ENCODE results near the gene FBXL7. TPM values are rescaled to one million over a fixed set of nuclear protein-coding genes. Genes with fewer than 3 reads are reported as not detected.

The FBXL7 gene
- total RNA-seq, 2 experiments from 2014 or later: not detected

- DNase-seq (no peak), ATAC-seq (ENCODE audit: low read depth) (no peak)
- no peaks in the 10 kb centered on the region for H3K36me3 Mint-ChIP-seq
- no peaks in the 10 kb centered on the region for H3K27me3 Mint-ChIP-seq
- no peaks in the 10 kb centered on the region for H3K4me1 Mint-ChIP-seq
- POLR2A ChIA-PET: no interaction called here
- no peak overlapping the region for H3K4me3 Mint-ChIP-seq
- no peak overlapping the region for H3K27ac Mint-ChIP-seq
- H3K9me3 Mint-ChIP-seq: no peaks in the 10 kb centered on the region
Observed at GRCh38 chr5:15635289-15635616, 135.3 kb downstream of the FBXL7 start.

GRCh38 chr5:15637345-15637744 lies 137.4 kb downstream of the FBXL7 start:
- H3K9me3 Mint-ChIP-seq: no peaks in the 10 kb centered on the region
- ATAC-seq (ENCODE audit: low read depth) (no peak), DNase-seq (no peak)
- H3K4me3 Mint-ChIP-seq: no peak overlapping the region
- H3K27me3 Mint-ChIP-seq: no peaks in the 10 kb centered on the region
- no peak overlapping the region for H3K27ac Mint-ChIP-seq
- POLR2A ChIA-PET: no interaction called here
- H3K4me1 Mint-ChIP-seq: no peaks in the 10 kb centered on the region
- no peaks in the 10 kb centered on the region for H3K36me3 Mint-ChIP-seq

GRCh38 chr5:15637886-15638285 lies 137.9 kb downstream of the FBXL7 start:
- no peak for ATAC-seq (ENCODE audit: low read depth)
- no peak overlapping the region for H3K27ac Mint-ChIP-seq
- H3K9me3 Mint-ChIP-seq: no peaks in the 10 kb centered on the region
- H3K4me3 Mint-ChIP-seq: no peak overlapping the region
- no peaks in the 10 kb centered on the region for H3K4me1 Mint-ChIP-seq
- POLR2A ChIA-PET: no interaction called here
- DNase-seq: no peak
- no peaks in the 10 kb centered on the region for H3K36me3 Mint-ChIP-seq
- H3K27me3 Mint-ChIP-seq: no peaks in the 10 kb centered on the region

- no peak overlapping the region for H3K4me3 Mint-ChIP-seq
Observed at GRCh38 chr5:15638296-15638695, 138.3 kb downstream of the FBXL7 start.

GRCh38 chr5:15639288-15639687 lies 139.3 kb downstream of the FBXL7 start:
- POLR2A ChIA-PET: no interaction called here
- H3K27me3 Mint-ChIP-seq: no peaks in the 10 kb centered on the region
- no peaks in the 10 kb centered on the region for H3K4me1 Mint-ChIP-seq
- no peak for DNase-seq
- H3K27ac Mint-ChIP-seq: no peak overlapping the region
- no peak overlapping the region for H3K4me3 Mint-ChIP-seq
- no peaks in the 10 kb centered on the region for H3K9me3 Mint-ChIP-seq
- no peaks in the 10 kb centered on the region for H3K36me3 Mint-ChIP-seq
- ATAC-seq (ENCODE audit: low read depth): no peak

More at GRCh38 chr5:15638296-15638695, 138.3 kb downstream of the FBXL7 start:
- no peak for ATAC-seq (ENCODE audit: low read depth)
- H3K9me3 Mint-ChIP-seq: no peaks in the 10 kb centered on the region
- H3K27ac Mint-ChIP-seq: no peak overlapping the region
- DNase-seq: no peak
- no peaks in the 10 kb centered on the region for H3K4me1 Mint-ChIP-seq
- H3K27me3 Mint-ChIP-seq: no peaks in the 10 kb centered on the region
- POLR2A ChIA-PET: no interaction called here
- H3K36me3 Mint-ChIP-seq: no peaks in the 10 kb centered on the region

GRCh38 chr5:15640116-15640515 lies 140.1 kb downstream of the FBXL7 start:
- no peaks in the 10 kb centered on the region for H3K36me3 Mint-ChIP-seq
- no peak overlapping the region for H3K27ac Mint-ChIP-seq
- ATAC-seq (ENCODE audit: low read depth) (no peak), DNase-seq (no peak)
- no peaks in the 10 kb centered on the region for H3K4me1 Mint-ChIP-seq
- POLR2A ChIA-PET: no interaction called here
- no peak overlapping the region for H3K4me3 Mint-ChIP-seq
- H3K9me3 Mint-ChIP-seq: no peaks in the 10 kb centered on the region
- H3K27me3 Mint-ChIP-seq: no peaks in the 10 kb centered on the region

- POLR2A ChIA-PET: no interaction called here
- no peaks in the 10 kb centered on the region for H3K36me3 Mint-ChIP-seq
Observed at GRCh38 chr5:15643731-15644130, 143.8 kb downstream of the FBXL7 start.

GRCh38 chr5:15645381-15646160 lies 145.6 kb downstream of the FBXL7 start:
- H3K4me1 Mint-ChIP-seq: no peaks in the 10 kb centered on the region
- H3K36me3 Mint-ChIP-seq: no peaks in the 10 kb centered on the region
- no peaks in the 10 kb centered on the region for H3K27me3 Mint-ChIP-seq
- H3K9me3 Mint-ChIP-seq: no peaks in the 10 kb centered on the region
- H3K4me3 Mint-ChIP-seq: no peak overlapping the region
- no peak for DNase-seq
- ATAC-seq (ENCODE audit: low read depth): no peak
- POLR2A ChIA-PET: no interaction called here
- H3K27ac Mint-ChIP-seq: no peak overlapping the region

More at GRCh38 chr5:15643731-15644130, 143.8 kb downstream of the FBXL7 start:
- H3K27me3 Mint-ChIP-seq: no peaks in the 10 kb centered on the region
- DNase-seq: no peak
- no peak overlapping the region for H3K27ac Mint-ChIP-seq
- H3K4me3 Mint-ChIP-seq: no peak overlapping the region
- no peaks in the 10 kb centered on the region for H3K9me3 Mint-ChIP-seq
- no peak for ATAC-seq (ENCODE audit: low read depth)
- no peaks in the 10 kb centered on the region for H3K4me1 Mint-ChIP-seq

GRCh38 chr5:15646371-15646770 lies 146.4 kb downstream of the FBXL7 start:
- DNase-seq (no peak), ATAC-seq (ENCODE audit: low read depth) (no peak)
- Mint-ChIP-seq H3K4me3 (no peak overlapping the region), H3K36me3 (no peaks in the 10 kb centered on the region), H3K4me1 (no peaks in the 10 kb centered on the region), H3K9me3 (no peaks in the 10 kb centered on the region), H3K27me3 (no peaks in the 10 kb centered on the region), H3K27ac (no peak overlapping the region)
- POLR2A ChIA-PET: no interaction called here

GRCh38 chr5:15647251-15647650 lies 147.3 kb downstream of the FBXL7 start:
- POLR2A ChIA-PET: no interaction called here
- H3K27ac Mint-ChIP-seq: no peak overlapping the region
- H3K9me3 Mint-ChIP-seq: no peaks in the 10 kb centered on the region
- ATAC-seq (ENCODE audit: low read depth): no peak
- no peak overlapping the region for H3K4me3 Mint-ChIP-seq
- H3K36me3 Mint-ChIP-seq: no peaks in the 10 kb centered on the region
- no peaks in the 10 kb centered on the region for H3K27me3 Mint-ChIP-seq
- no peaks in the 10 kb centered on the region for H3K4me1 Mint-ChIP-seq
- DNase-seq: no peak

GRCh38 chr5:15650266-15650665 lies 150.3 kb downstream of the FBXL7 start:
- Mint-ChIP-seq H3K9me3 (no peaks in the 10 kb centered on the region), H3K36me3 (no peaks in the 10 kb centered on the region), H3K27me3 (no peaks in the 10 kb centered on the region), H3K4me3 (no peak overlapping the region), H3K4me1 (no peaks in the 10 kb centered on the region), H3K27ac (no peak overlapping the region)
- no peak for ATAC-seq (ENCODE audit: low read depth)
- POLR2A ChIA-PET: no interaction called here
- DNase-seq: no peak

GRCh38 chr5:15654779-15655178 lies 154.8 kb downstream of the FBXL7 start:
- H3K27ac Mint-ChIP-seq: no peak overlapping the region
- DNase-seq: no peak
- H3K4me1 Mint-ChIP-seq: no peaks in the 10 kb centered on the region
- no peak overlapping the region for H3K4me3 Mint-ChIP-seq
- H3K9me3 Mint-ChIP-seq: no peaks in the 10 kb centered on the region
- no peak for ATAC-seq (ENCODE audit: low read depth)
- H3K27me3 Mint-ChIP-seq: no peaks in the 10 kb centered on the region
- POLR2A ChIA-PET: no interaction called here
- H3K36me3 Mint-ChIP-seq: no peaks in the 10 kb centered on the region

GRCh38 chr5:15655683-15656082 lies 155.7 kb downstream of the FBXL7 start:
- no peak for ATAC-seq (ENCODE audit: low read depth)
- Mint-ChIP-seq H3K27ac (no peak overlapping the region), H3K27me3 (no peaks in the 10 kb centered on the region), H3K9me3 (no peaks in the 10 kb centered on the region), H3K36me3 (no peaks in the 10 kb centered on the region), H3K4me1 (no peaks in the 10 kb centered on the region), H3K4me3 (no peak overlapping the region)
- POLR2A ChIA-PET: no interaction called here
- DNase-seq: no peak

GRCh38 chr5:15664961-15665360 lies 165.0 kb downstream of the FBXL7 start:
- no peaks in the 10 kb centered on the region for H3K27me3 Mint-ChIP-seq
- H3K9me3 Mint-ChIP-seq: peaks cover 7% of the 10 kb centered on the region
- no peaks in the 10 kb centered on the region for H3K36me3 Mint-ChIP-seq
- no peak for ATAC-seq (ENCODE audit: low read depth)
- H3K4me3 Mint-ChIP-seq: no peak overlapping the region
- DNase-seq: no peak
- H3K27ac Mint-ChIP-seq: no peak overlapping the region
- POLR2A ChIA-PET: no interaction called here
- H3K4me1 Mint-ChIP-seq: no peaks in the 10 kb centered on the region

GRCh38 chr5:15669826-15670225 lies 169.8 kb downstream of the FBXL7 start:
- POLR2A ChIA-PET: no interaction called here
- Mint-ChIP-seq H3K9me3 (peaks cover 5% of the 10 kb centered on the region), H3K36me3 (no peaks in the 10 kb centered on the region), H3K27me3 (no peaks in the 10 kb centered on the region), H3K4me3 (no peak overlapping the region), H3K4me1 (no peaks in the 10 kb centered on the region), H3K27ac (no peak overlapping the region)
- ATAC-seq (ENCODE audit: low read depth): no peak
- DNase-seq: no peak
